ENCODE measurements around the gene MICALL2.

Gene MICALL2

DNA sequence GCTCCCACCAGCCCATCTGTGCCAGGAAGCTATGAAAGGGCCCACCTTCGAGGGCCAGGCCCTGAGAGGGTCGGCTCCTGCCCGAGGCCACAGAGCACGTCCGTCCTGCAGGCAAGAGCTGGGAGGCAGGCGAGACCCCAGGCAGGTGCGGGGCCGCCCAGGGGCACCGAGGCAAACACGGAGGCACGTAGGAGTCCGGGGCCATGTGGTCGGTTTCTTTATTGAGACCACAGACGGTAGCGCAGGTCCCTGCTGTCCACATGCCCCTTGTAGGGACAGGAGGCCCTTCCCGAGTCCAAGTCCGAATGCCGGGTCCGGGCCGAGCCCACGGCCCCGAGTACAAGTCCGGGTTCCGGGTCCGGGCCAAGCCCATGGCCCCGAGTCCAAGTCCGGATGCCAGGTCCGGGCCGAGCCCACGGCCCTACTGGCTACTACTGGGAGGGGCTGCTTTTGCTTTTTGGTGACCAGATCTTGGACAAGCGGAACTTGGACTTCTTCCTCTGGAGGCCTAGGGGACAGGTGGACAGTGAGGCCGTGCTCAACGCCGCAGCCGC is 25.0 kb downstream of the MICALL2 start:
- H3K4me3 ChIP-seq (ENCODE audit: low read depth, low read length) = no peak overlapping the region
- TF ChIP-seq, protein P1, sequence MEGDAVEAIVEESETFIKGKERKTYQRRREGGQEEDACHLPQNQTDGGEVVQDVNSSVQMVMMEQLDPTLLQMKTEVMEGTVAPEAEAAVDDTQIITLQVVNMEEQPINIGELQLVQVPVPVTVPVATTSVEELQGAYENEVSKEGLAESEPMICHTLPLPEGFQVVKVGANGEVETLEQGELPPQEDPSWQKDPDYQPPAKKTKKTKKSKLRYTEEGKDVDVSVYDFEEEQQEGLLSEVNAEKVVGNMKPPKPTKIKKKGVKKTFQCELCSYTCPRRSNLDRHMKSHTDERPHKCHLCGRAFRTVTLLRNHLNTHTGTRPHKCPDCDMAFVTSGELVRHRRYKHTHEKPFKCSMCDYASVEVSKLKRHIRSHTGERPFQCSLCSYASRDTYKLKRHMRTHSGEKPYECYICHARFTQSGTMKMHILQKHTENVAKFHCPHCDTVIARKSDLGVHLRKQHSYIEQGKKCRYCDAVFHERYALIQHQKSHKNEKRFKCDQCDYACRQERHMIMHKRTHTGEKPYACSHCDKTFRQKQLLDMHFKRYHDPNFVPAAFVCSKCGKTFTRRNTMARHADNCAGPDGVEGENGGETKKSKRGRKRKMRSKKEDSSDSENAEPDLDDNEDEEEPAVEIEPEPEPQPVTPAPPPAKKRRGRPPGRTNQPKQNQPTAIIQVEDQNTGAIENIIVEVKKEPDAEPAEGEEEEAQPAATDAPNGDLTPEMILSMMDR (IDR thresholded peaks at IDR 0.05; ENCODE audit: insufficient read depth, low read depth, low read length, missing control alignments) = no peak
- no peak for DNase-seq (ENCODE audit: low read depth)

DNA sequence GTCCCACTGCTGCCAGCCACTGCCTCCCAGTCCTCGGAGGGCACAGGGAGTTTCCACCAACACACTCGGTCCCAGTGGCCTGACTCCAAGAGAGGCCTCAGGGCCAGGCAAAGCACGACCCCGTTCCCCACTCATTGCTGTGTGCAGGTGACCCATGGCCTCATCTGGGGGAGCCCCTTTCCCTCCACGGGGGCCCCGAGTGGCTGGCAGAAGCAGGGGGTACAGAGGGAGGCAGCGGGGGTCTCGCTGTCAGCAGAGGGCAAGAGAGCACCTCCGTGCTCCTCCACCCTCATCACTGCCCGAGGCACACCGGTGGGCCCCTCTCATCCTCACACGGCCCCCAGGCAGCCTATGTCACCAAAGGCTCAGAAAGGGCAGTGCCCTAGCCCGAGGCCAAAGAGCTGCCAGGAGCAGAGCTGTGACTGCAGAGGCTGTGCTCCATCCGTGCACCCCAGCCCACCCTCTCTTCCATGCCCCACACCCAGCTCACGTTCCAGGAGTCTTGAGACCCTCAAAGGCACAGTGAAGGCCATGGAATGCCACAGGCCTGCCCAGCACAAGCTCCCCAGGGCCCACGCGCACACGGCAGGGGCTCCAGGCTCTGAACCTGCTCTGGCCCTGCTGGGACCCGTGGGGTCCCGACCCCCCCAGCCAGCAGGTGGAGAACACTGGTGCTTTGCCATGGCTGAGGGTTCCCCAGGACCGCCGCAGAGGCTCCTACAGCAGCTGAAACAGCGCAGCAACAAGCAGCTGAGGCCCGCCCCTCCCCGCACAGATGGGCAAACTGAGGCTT is 25.9 kb downstream of the MICALL2 start:
- TF ChIP-seq, protein P1 (IDR thresholded peaks at IDR 0.05; ENCODE audit: insufficient read depth, low read depth, low read length, missing control alignments) = no peak
- DNase-seq (ENCODE audit: low read depth) = no peak
- H3K4me3 ChIP-seq (ENCODE audit: low read depth, low read length) = no peak overlapping the region

DNA sequence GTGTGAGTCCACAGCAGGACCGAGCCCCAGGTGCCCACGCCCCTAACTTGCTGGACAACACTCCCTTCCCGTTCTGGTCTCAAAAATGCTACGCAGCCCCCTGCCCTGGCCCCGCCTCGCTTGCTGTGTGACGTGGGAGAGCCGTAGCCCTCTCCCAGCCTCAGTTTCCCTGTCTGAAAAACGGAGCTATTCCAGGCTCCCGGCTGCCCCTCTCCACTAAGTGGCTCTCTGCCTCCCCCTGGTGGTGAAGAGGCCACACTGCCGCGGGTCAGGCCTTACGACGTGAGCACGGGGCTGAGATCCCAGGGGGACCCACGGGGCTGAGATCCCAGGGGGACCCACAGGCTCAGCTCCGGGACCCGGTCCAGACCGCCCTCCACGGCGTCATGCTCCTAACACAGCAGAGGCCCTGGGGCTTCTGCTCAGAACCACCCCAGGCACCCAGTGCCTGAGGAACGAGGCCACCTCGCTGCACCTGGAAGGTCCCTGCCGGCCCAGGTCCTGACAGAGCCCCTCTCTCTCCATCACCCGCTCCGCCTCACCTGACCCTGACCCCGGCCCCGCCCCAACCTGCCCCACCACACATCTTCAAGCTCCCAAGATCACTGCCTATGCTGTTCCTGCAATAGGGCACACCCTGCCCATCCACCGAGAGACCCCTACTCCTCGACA is 26.7 kb downstream of the MICALL2 start:
- TF ChIP-seq, protein P1 (IDR thresholded peaks at IDR 0.05; ENCODE audit: insufficient read depth, low read depth, low read length, missing control alignments) = peak; percentile 97
- no peak overlapping the region for H3K4me3 ChIP-seq (ENCODE audit: low read depth, low read length)
- DNase-seq (ENCODE audit: low read depth) = peak; percentile 59

DNA sequence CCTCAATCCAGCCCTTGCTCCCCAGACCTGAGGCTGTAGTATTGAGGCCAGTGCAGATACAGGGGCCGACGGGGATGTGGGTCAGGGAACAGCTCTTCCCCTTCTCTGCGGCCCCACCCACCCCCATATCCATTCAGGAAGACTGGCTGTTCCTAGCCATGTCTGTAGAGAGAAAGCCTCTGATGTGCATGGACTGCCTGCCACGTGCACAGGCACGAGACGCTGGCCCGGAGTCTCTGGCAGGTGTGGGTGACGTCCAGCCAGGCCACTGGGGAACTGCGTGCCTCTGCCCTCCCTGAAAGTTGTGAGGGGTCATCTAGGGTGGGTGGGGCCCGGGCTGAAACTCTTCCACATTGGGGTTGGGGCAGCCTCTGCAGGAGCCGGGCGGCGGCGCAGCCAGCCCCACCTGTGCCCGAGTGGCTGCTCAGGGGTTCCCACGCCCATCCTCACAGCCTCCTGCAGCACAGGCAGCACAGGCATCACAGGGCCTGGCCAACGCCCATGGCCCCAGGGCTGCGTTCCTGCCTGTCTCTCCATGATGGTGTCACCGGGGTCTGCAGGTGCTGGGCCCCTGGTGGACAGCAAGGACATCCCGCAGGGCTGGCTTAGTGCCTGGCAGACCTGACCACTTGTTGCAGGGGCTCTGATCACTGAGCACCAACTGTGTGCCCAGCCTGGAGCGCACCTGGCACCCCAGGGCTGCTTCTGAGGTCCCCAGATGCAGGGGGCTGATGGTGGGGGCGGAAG is 27.5 kb downstream of the MICALL2 start:
- TF ChIP-seq, protein P1 (IDR thresholded peaks at IDR 0.05; ENCODE audit: insufficient read depth, low read depth, low read length, missing control alignments) = no peak
- H3K4me3 ChIP-seq (ENCODE audit: low read depth, low read length) = no peak overlapping the region
- no peak for DNase-seq (ENCODE audit: low read depth)

DNA sequence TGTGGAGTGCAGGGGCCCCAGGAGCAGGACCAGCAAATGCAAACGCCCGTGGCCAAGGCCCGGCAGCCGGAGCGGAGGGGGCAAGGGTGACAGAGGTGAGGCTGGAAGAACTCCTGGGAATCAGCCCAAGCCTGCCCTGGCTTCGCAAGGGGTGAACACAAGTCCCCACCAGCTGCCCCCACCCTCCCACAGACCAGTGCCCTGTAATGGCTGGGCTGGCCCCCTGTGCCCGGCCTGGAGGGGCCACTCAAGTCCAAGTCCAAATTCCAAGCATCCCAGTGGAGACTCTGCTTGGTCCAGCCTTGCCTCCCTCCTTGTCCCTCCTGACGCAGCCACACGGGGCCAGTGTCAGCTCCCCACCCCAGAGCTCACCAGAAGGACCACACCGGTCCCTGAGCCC is 28.0 kb downstream of the MICALL2 start:
- no peak for DNase-seq (ENCODE audit: low read depth)
- TF ChIP-seq, protein P1 (IDR thresholded peaks at IDR 0.05; ENCODE audit: insufficient read depth, low read depth, low read length, missing control alignments) = no peak
- no peak overlapping the region for H3K4me3 ChIP-seq (ENCODE audit: low read depth, low read length)

DNA sequence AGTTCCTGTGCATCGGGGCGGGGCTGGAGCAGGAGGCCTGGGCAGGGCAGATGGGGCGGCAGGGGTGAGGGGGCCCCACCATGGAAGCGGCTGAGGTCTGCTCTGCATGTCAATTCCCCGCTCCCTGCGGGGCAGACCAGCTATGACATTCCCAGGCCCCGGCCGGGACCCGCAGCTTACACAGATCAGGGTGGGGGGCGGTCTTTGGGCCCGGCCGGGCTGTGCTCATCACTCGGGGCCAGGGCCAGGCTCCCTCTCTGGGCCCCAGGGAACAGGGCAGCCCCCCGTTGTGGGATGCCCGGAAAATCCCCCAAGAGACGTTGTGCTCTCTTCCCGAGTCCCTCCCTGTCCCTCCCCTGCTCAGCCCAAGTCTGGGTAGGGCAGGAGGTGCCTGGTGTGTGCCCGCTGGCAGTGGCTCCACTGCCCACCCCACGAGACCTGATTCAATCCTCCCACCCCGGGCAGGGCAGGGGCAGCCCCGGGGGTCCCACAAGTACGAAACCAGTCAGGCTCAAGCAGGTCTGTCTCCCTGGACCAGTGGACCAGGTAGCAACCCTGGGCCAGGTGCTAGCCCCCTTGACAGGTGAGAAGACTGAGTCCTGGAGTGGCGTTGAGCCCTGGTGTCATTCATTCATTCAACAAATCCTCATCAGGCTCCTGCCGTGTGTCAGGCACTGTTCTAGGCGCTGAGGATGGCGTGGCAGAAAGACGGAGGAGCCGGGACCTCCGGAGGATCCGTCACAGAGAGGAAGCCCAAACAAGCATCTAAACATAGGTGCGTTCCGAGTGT is 29.0 kb downstream of the MICALL2 start:
- TF ChIP-seq, protein P1 (IDR thresholded peaks at IDR 0.05; ENCODE audit: insufficient read depth, low read depth, low read length, missing control alignments) = no peak
- DNase-seq (ENCODE audit: low read depth) = no peak
- H3K4me3 ChIP-seq (ENCODE audit: low read depth, low read length) = no peak overlapping the region

All from GM12865 (cell line).